Vagina (tissue), 2 donors: Measurements from ENCODE around the gene TBC1D19. TPM values are rescaled to one million over a fixed set of nuclear protein-coding genes. Genes with fewer than 3 reads are reported as not detected.

Experiments
- DNase-seq, 2 donors: peaks; one replicate each; pipeline ENCODE4 v3.0.0-alpha.2; 2017; ENCODE audit errors: extremely low spot score in 2 of 2
- H3K27ac ChIP-seq: fragments of 200-600 bp; sonication (generic); one replicate; pipeline ENCODE4 v1.5.1; 2019
- H3K27me3 ChIP-seq: fragments of 200-600 bp; sonication (generic); one replicate; pipeline ENCODE4 v1.5.1; 2019
- H3K36me3 ChIP-seq, 2 donors: fragments of 200-600 bp; sonication (generic); one replicate each; pipeline ENCODE4 v1.5.1; 2017 to 2019
- H3K4me1 ChIP-seq: fragments of 200-600 bp; sonication (generic); one replicate; pipeline ENCODE4 v1.5.1; 2019
- H3K4me3 ChIP-seq, 2 donors: fragments of 200-600 bp; sonication (generic); 1 replicate in 1 of 2; 2 replicates in 1 of 2; pipeline ENCODE4 v1.5.1; 2016 to 2019
- H3K9me3 ChIP-seq: fragments of 200-600 bp; sonication (generic); one replicate; pipeline ENCODE4 v1.5.1; 2019
- POLR2A ChIP-seq, 2 donors: fragments of 450-650 bp; IDR thresholded peaks; one replicate each; pipeline ENCODE4 v1.6.1; 2017; ENCODE audit warnings: antibody characterized with exemption in 2 of 2, mild to moderate bottlenecking in 2 of 2, moderate library complexity in 2 of 2
- POLR2AphosphoS5 ChIP-seq, 2 donors: sonication (generic); formaldehyde crosslinking; IDR thresholded peaks; one replicate each; pipeline ENCODE4 v1.9.0; 2017; ENCODE audit warnings: antibody characterized with exemption in 2 of 2, mild to moderate bottlenecking in 2 of 2, low read depth in 1 of 2; ENCODE audit not compliant: insufficient read depth in 1 of 2
- intact Hi-C: fragments of 100-400 bp; cut with DNase I; formaldehyde crosslinking; loops from one replicate; pipeline ENCODE4 v1.15.1; 2023
- total RNA-seq: library from RNA; depleted of rRNA; stranded (reverse); fragments of >200 nt; gene quantifications from one replicate; pipeline ENCODE4 v1.2.3, GENCODE V29; 2016
- TF ChIP-seq, protein P1 (sequence below), 3 experiments: fragments of 450-650 bp in 2 of 3; fragments of 200-600 bp in 1 of 3; sonication (generic) in 1 of 3; IDR thresholded peaks; one replicate each; pipeline ENCODE4 v1.5.1; 2017 to 2019; ENCODE audit warnings: antibody characterized with exemption in 3 of 3, mild to moderate bottlenecking in 2 of 3, moderate library complexity in 2 of 3

Gene TBC1D19
- total RNA-seq, 1 donor from 2014 or later, result 10.8 TPM

DNA sequence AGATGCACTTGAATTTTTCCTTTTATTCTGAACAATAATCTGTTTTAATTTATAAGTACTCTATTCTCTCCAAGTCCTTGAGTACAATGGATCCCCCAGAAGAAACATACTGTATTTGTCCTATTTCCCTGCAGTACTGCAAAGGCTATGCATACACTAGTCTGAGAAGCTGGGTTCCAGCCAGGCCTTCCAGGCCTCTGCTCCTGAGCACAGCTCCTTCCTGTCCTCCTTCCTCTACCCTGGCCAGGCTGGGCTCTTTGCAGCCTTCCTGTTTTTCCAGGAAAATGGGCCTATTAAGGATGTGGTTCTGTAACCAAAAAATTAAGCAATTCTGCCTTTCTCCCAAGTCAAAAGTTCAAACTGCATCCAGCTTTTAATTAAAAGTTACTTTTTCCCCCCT lies 208.8 kb downstream of the TBC1D19 start:
- TF ChIP-seq, protein P1, sequence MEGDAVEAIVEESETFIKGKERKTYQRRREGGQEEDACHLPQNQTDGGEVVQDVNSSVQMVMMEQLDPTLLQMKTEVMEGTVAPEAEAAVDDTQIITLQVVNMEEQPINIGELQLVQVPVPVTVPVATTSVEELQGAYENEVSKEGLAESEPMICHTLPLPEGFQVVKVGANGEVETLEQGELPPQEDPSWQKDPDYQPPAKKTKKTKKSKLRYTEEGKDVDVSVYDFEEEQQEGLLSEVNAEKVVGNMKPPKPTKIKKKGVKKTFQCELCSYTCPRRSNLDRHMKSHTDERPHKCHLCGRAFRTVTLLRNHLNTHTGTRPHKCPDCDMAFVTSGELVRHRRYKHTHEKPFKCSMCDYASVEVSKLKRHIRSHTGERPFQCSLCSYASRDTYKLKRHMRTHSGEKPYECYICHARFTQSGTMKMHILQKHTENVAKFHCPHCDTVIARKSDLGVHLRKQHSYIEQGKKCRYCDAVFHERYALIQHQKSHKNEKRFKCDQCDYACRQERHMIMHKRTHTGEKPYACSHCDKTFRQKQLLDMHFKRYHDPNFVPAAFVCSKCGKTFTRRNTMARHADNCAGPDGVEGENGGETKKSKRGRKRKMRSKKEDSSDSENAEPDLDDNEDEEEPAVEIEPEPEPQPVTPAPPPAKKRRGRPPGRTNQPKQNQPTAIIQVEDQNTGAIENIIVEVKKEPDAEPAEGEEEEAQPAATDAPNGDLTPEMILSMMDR (IDR thresholded peaks at IDR 0.05), result no peak
- TF ChIP-seq POLR2A (IDR thresholded peaks at IDR 0.05) (no peak), POLR2AphosphoS5 (IDR thresholded peaks at IDR 0.05; ENCODE audit: insufficient read depth in 1 of 2, low read depth in 1 of 2) (no peak)
- DNase-seq, result no peak

DNA sequence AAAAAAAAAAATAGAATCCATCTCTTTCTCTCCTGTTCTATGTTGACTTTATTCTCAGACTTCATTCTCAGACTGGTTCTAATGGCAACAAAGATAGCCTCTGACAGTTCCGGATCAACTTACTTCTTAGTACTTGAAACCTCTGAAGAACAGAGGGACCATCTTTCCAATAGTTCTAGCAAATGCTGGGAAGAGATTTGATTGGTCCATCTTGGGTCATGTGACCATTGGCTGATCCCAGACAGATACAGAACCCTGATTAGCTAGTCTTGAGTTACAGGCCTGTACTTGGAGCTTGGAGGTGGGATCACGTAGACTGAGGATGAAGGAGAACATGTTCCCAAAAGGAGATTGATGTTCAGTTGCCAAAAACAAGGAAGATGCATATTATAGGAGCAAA lies 209.9 kb downstream of the TBC1D19 start:
- Histone ChIP-seq H3K4me1 (peaks cover under 1% of the 10 kb centered on the region), H3K36me3 (no peaks in the 10 kb centered on the region), H3K4me3 (no peak overlapping the region), H3K27ac (no peak overlapping the region), H3K9me3 (no peaks in the 10 kb centered on the region), H3K27me3 (no peaks in the 10 kb centered on the region)
- no peak for DNase-seq
- intact Hi-C loops, result no loop called here
- TF ChIP-seq POLR2AphosphoS5 (IDR thresholded peaks at IDR 0.05; ENCODE audit: insufficient read depth in 1 of 2, low read depth in 1 of 2), result no peak
- no peak for TF ChIP-seq POLR2A (IDR thresholded peaks at IDR 0.05)

More for the DNA sequence above, 208.8 kb downstream of the TBC1D19 start:
- Histone ChIP-seq H3K9me3 (no peaks in the 10 kb centered on the region), H3K27me3 (no peaks in the 10 kb centered on the region), H3K36me3 (no peaks in the 10 kb centered on the region), H3K4me3 (no peak overlapping the region), H3K27ac (no peak overlapping the region), H3K4me1 (peaks cover 11% of the 10 kb centered on the region)
- intact Hi-C loops, result no loop called here

DNA sequence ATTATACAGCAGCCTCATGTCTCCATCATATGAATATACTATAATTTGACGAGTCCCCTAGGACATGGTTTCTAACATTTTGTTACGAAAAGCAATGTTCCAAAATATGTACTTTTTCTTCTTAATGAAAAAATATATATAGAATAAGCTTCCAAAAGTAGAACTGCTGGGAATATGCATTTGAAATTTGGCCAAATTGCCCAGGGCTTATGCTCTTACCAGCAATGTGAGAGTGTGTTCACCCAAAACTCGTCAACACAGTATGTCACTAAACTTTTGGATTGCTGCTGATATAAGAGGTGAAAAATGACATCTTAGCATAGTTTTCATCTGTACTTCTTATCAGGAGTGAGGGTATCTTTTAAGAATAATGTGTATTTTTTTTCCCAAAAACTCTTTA lies 212.2 kb downstream of the TBC1D19 start:
- no peaks in the 10 kb centered on the region for H3K36me3 ChIP-seq
- no peaks in the 10 kb centered on the region for H3K27me3 ChIP-seq
- H3K9me3 ChIP-seq, result no peaks in the 10 kb centered on the region
- no peaks in the 10 kb centered on the region for H3K4me1 ChIP-seq
- intact Hi-C loops, result no loop called here
- TF ChIP-seq, protein P1 (IDR thresholded peaks at IDR 0.05), result no peak
- TF ChIP-seq POLR2AphosphoS5 (IDR thresholded peaks at IDR 0.05; ENCODE audit: insufficient read depth in 1 of 2, low read depth in 1 of 2) (no peak), POLR2A (IDR thresholded peaks at IDR 0.05) (no peak)
- DNase-seq, result no peak
- H3K4me3 ChIP-seq, result no peak overlapping the region
- no peak overlapping the region for H3K27ac ChIP-seq

DNA sequence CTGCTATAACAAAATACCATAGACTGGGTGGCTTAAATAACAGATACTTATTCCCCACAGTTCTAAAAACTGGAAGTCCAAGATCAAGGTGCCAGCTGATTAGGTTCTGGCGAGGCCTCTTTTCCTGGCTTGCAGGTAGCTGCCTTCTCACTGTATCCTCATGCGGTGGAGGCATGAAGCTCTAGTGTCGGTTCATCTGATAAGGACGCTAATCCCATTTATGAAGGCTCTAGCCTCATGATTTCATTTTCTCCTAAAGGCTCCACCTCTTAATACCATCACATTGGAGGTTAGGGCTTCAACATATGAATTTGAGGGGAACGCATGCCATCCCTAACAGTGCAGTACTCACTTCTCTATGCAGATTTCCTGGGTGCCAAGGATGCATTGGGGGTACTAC lies 218.9 kb downstream of the TBC1D19 start:
- H3K9me3 ChIP-seq, result no peaks in the 10 kb centered on the region
- H3K4me3 ChIP-seq, result no peak overlapping the region
- H3K36me3 ChIP-seq, result no peaks in the 10 kb centered on the region
- H3K27me3 ChIP-seq, result no peaks in the 10 kb centered on the region
- intact Hi-C loops, result no loop called here
- TF ChIP-seq POLR2AphosphoS5 (IDR thresholded peaks at IDR 0.05; ENCODE audit: insufficient read depth in 1 of 2, low read depth in 1 of 2) (no peak), POLR2A (IDR thresholded peaks at IDR 0.05) (no peak)
- TF ChIP-seq, protein P1 (IDR thresholded peaks at IDR 0.05), result no peak
- peaks cover 14% of the 10 kb centered on the region for H3K4me1 ChIP-seq
- no peak for DNase-seq
- H3K27ac ChIP-seq, result no peak overlapping the region

DNA sequence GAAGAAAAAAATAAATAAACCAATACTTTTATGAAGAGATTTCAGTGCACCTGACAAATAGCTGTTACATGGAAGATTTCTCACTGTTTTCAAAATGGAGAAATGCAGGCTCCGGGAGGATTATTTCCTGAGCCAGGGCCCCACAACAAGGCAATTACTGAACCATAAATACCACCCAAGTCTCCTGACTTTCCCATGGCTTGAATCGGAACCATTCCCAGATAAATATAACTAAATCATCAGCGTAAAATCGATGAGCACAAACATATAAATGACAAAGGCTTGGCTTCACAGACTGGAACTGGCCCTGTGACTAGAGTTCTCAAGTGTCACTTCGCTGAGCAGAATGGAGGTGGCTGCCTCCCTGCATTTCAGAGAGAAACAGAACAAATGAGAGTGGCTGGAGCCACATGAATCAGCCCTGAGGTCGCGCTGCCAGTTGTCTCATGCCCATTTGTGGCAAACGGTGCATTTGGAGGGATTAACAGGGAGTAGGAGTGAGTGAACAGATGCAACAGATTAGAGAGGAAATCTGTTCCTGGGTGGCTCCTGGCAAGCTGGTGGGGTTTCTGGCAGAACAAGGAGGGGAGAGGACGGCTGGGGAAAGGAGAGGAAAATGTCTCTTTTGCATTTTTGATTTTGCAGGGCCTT lies 219.5 kb downstream of the TBC1D19 start:
- intact Hi-C loops, result no loop called here
- Histone ChIP-seq H3K9me3 (no peaks in the 10 kb centered on the region), H3K27me3 (no peaks in the 10 kb centered on the region), H3K4me1 (peaks cover 14% of the 10 kb centered on the region), H3K27ac (no peak overlapping the region), H3K36me3 (no peaks in the 10 kb centered on the region), H3K4me3 (no peak overlapping the region)
- TF ChIP-seq POLR2AphosphoS5 (IDR thresholded peaks at IDR 0.05; ENCODE audit: insufficient read depth in 1 of 2, low read depth in 1 of 2) (no peak), POLR2A (IDR thresholded peaks at IDR 0.05) (no peak)
- TF ChIP-seq, protein P1 (IDR thresholded peaks at IDR 0.05), result no peak
- DNase-seq, result no peak
